Stimulated activated CD8-positive, alpha-beta memory T cell treated with anti-CD3 and anti-CD28 coated beads, Interleukin-15, amount 100 ng/mL, for 1 hour (primary cell): ENCODE measurements around the gene TTI1.

Source experiments
- DNase-seq: peaks from one replicate; pipeline ENCODE4 v3.0.0-alpha.2; 2020; ENCODE audit warnings: low read depth

The TTI1 gene

GRCh38 chr20:37987602-37988290, 45.5 kb downstream of the TTI1 start:
- no peak for DNase-seq

- no peak for DNase-seq
These were observed 46.2 kb downstream of the TTI1 start for GRCh38 chr20:37986873-37987601.

DNA sequence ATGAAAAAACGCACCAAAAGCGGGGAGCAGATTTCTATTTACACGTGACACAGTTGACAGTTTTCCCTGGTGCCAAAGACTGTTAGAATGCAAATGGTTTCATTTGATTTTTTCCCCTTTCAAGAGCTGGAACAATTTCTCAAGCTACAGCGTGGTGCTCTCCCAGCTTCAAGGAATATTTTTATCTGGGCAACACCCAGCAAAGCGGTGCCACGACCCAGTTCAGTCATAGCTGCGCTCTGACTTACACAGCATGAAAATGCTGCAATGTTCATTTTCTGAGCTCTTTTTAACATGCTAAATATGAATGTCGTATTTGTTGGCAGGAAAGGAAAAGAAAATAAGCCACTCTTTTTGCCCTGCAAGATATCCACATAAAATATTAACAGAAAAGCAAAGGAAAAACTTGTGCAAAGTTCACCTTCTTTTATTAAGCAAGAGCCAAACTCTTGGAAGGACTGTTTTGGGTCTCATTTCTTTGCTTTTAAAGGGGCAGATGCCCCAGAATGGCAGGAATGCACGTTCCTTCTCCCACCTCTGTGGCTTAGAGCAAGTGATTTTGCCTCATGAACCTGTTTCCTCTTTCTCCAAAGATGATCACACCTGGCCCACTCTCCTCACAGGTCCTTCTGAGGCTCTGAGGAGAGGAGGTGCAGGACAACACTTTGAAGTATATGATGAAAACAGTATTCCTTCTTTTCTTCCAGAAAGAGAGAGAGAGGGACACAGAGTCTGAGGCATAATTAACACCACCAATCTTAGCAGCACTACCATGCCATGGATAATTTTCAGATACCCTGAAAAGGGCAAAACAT, 47.0 kb downstream of the TTI1 start:
- no peak for DNase-seq

DNA sequence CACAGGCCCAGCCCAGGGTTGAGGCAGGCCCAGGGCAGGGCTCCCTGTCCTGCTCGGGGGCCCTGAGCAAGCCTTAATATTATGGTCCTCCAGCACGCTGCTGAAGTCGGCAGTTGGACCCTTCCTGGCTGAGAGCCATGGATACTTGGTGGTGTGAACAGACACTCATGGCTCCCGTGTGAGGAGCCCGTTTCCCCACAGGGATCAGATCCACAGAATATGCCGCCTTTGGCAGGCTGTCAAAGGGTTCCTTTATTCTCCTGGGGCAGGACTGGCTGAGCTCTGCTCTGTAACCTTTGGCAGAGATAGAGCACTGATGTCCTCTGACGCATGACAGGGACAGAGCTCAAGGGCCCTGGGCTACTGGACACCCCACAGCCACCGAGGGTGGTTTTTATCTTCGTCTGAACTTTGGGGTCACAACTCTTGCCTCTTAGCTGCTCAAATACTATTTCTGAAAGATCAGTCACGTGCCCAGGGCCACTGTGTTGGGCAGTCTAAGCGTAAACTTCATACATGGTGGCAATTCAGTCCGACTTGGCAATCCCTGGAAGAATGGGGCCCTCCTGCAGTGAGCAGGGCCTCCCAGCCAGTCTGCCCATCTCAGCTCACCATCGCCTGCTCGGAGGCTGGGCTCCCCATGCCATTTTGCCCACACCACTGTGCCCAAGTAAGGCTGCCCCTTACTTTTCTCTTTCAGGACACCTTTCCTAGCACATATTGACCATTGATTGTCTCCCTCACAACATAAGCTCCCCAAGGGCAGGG, 49.1 kb downstream of the TTI1 start:
- DNase-seq: no peak

- DNase-seq: no peak
These were observed 50.0 kb downstream of the TTI1 start for GRCh38 chr20:37983286-37983685.

DNA sequence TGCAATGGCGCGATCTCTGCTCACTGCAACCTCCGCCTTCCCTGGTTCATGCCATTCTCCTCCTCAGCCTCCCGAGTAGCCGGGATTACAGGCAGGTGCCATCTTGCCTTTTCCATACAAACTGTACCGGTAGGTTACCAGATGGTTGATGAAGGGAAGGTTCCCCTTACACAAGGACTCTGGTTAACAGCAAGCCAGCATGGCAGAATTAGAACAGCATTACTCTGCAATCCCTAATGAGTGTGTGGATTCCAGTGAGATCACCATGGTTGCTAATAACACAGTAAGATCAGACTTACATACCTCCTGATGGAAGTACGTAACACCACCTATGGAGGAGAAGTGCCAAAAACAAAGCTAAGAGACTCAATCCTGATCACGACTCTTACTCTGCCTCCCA, 51.7 kb downstream of the TTI1 start:
- no peak for DNase-seq

- no peak for DNase-seq
These were observed 52.4 kb downstream of the TTI1 start for GRCh38 chr20:37980876-37981275.

DNA sequence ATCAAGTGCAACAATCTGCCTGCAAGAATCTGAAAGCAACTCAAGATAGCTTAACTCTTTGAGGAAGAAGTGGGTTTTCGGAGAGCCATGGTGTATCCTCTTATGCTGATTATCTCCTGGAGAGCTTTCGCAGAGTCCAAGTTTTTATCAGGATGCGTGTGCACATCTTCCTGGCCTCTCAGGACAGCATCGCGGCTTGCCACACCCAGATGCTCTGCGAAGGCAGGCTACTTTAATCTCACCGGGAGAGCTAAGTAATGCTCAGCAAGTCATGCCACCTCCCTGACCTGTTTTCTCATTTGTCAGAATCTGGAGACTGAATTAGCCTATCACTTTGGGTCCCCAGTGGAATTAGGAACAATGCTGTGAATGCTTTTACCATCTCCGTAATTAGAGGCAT, 52.9 kb downstream of the TTI1 start:
- no peak for DNase-seq

- DNase-seq: no peak
These were observed 54.0 kb downstream of the TTI1 start for GRCh38 chr20:37979021-37979985.

DNA sequence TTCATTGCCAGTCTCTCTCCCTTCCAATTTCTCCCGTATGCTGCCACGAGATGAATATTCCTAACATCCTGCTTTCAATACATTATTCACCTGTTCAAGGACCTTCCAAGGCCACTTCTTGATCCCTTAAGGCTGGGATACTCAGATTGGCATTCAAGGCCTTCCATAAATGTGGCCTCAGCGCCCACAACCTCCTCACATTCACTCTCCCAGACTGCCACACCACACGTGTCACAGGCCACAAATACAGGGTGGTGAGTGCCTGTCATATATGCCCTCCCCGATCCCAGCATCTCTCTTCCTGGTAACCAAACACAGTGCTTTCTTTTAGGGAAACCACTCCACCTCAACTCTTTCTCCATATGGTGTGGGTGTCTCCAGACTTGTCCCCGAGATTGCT, 55.5 kb downstream of the TTI1 start:
- no peak for DNase-seq

DNA sequence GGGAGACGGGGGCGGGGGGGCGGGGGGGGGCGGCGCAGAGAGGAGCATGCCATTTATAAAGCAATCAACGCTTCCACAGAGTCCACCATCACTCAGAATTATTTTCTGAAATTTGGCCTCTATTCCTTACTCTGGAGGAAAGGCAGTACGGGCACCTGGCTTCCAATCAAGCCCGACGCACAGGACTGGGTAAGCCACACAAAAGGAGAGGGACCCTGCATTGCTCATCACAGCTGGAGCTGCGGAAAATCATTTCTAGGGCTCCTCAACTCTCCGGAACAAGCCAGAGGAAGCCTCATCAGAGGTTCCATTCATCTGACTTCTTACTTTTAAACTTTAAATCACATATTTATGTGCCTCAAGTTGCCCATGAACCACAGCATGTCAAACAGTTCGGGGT, 55.9 kb downstream of the TTI1 start:
- no peak for DNase-seq

GRCh38 chr20:37976887-37977286, 56.4 kb downstream of the TTI1 start:
- no peak for DNase-seq

DNA sequence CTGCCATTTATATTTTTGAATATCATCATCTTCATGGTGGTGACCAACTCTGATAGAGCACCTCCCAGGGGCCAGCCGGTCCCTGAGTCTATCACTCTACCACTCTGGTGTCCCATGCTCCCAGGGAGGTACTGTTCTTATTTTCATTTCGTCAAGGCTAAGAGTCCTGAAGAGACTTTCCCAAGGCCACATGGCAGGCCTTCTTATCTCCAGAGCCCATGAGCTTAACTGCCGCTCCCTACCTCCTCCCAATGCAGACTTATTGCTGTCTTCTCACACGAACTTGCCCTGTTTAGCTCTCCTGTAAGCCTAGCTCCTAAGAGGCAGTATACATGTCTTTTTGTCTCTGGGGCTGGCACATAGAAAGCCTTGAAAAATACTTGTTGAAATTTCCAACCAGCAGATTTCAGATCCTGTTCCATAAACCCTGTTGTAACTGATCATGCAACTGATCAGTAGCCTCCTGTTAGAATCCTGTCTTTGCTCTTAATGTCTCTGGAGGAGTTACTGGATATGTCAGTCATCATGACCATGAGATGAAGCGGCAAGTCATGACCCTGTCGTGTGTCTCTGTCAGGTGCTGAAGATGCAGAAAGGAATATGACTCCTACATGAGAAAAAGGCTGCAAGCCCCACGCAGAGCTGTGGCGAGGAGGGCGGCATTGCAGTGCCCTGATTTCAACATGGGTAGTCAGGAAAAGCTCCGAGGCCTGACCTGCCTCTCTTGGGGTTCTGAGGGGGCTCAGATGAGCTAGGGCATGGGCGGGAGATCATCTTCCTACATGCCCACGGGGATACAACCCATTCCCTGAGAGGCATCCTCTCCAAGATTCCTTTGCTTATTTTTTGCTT, 60.0 kb downstream of the TTI1 start:
- no peak for DNase-seq

DNA sequence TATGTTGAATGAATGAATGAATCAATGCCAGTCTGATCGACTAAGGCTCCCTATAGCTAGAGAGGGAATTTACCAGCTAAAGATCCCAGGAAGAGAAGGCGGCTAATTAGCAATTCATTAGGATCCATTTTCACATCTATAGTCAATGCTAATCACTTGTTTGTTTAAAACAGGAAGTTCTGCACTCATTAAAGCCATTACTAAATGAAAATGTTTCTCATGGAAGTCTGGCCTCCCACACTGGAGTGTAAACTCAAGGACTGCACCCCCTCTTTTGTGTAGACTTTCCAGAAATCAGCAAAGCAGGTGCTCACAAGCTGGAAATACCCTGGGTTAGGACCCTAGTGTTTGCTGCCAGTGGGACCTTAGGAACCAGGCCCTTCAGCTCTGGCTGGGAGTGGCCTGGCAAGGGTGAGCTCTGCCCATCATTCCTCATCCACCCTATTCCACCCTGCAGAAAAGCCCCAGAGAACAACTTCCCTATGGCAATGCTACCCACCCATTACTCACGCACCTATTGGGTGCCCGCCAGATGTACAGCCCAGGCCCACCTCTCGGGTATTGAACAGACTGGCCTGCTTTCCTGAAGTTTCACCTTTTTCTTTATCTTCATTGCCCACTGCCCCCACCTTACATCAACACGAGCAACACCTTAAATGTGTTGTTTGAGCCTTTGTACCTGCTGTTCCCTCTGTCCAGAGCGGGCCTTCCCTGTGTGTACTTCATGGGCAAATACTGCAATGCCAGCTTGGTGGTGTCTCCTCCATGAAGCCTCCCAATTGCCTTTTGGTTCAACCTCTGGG, 60.8 kb downstream of the TTI1 start:
- no peak for DNase-seq

DNA sequence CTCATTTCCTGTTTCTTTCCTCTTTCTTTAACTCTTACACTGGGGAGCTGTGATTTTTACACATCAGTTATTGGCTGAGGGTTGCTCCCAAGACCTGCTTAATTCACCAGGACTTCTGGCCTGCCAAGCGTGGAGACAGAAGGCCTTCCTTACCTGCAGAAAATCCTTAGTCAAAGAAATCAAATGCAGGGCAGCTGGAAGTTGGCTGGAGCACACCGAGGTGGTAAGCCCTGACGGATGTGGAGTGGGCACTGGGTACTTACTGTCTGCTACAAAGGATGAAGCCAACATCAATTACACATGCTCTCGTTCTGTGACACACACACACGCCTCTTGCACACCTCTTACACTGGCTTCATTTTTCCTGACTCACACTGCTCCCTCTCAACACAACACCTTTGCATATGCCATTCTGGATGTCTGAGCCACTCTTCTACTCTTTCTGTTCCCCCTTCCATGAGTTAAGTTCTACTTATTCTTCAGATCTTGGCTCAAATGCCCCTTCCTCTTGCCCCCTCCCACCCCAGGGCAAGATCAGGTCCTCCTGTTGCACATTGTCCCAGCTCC, 61.6 kb downstream of the TTI1 start:
- no peak for DNase-seq

DNA sequence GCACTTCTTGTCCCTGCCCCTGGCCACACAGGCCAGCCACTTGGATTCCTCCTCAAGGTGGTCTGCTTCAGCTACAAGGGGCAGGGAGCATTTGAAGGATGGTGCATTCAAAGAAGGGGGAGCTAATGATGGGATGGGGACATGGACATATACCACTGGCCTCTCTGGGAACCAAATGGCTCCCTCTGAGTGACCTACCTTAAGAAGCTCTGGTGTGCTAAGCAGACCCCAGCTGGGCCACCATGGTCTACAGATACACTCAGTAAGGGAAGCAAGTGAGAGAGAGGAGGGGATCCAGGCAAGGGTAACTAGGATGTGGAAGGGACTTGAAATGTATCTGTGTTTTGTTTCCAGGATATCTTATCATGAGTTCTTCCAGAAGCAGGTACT, 62.4 kb downstream of the TTI1 start:
- no peak for DNase-seq

DNA sequence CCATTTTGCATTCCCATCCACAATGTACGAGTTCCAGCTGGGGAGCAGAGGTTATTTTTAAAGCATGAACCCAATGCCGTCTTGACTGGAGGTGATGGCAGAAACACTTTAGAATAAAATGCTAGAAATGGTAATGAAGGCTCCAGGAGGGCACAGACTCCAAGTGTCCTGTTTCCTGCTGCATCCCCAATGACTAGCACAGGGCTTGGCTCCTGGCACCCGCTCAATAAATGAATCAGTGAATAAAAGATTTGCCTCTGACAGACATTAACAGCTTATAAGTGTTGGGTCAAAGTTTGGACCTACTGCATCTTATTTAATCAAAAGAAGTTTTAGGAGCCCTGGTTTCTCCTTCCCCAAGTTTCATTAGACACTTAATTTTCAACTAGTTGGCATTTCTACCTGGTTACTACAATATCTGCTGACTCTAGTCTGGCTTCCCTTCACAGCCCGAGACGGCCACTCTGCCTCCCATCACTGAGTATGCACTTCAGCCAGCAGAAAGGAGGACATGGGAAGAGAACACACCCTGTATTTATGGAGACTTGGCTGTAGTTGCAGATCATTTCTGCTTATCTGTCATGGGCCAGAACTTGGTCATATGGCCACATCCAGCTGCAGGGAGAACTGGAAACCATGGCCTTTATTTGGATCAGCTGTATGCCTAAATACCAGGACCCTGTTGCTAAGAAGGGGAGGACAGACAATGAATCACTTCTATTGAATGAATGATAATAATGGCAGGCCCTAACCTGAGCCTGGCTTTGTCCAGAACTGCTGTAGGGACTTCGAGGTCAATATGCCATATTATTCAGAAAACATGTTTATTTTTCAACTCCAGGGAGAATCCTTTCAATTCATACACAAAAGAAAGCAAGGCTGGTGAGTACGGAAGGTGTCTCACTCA, 63.1 kb downstream of the TTI1 start:
- DNase-seq: no peak

DNA sequence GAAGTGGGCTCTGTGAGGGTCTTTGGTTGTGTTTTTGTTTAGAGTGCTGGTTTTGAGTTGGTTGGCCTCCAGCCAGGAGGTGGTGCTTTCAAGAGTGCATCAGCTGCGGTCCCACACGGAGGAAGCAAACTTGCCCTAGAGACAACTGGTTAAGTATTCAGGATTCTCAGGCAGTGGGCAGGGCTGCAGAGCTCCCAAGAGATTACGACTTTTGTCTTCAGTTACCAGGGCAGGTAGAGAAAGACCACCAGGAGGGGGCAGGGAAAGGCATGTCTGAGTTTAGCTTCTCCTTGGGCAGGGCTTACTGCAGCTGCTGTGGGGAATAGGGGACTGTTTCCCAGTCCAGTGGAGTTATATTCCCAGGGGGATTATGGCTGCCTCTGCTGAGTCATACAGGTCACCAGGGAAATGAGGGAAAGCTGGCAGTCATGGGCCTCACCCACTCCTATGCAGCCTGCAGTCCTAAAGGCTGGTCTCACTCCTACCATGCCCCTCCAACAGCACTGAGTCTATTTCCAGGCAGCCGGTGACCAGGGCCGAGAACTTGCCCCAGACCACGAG, 64.3 kb downstream of the TTI1 start:
- no peak for DNase-seq
